H1 (cell line): ENCODE results near the gene SLIT3. TPM values are rescaled to one million over a fixed set of nuclear protein-coding genes. Genes with fewer than 3 reads are reported as not detected.

ENCODE experiments used
- CTCF ChIA-PET: fragments of 300-600 bp; sonication (Branson Sonifier 250); formaldehyde crosslinking; loops from one replicate; lab custom pipeline; 2021; ENCODE audit not compliant: partially characterized antibody; lab: Charles Lee
- POLR2A ChIA-PET: fragments of 300-600 bp; sonication (Branson Sonifier 250); formaldehyde crosslinking; loops from one replicate; lab custom pipeline; 2021; ENCODE audit warnings: inconsistent platforms; ENCODE audit not compliant: partially characterized antibody; lab: Charles Lee
- DNase-seq, 2 experiments: peaks; one replicate each; pipeline versions ENCODE4 v3.0.0 to v3.0.0-alpha.2; 2010 to 2022; ENCODE audit warnings: low spot score in 2 of 2, low read depth in 1 of 2, mixed read lengths in 1 of 2
- FAIRE-seq: peaks from 2 replicates; lab custom pipeline; 2011; peaks lifted over from hg19 to GRCh38; lab: Jason Lieb, UNC
- H2AFZ ChIP-seq: 2 replicates; pipeline ENCODE4 v1.8.1; 2012; ENCODE audit warnings: low read length, inconsistent platforms
- H2AK5ac ChIP-seq: 2 replicates; pipeline ENCODE4 v1.6.1; 2013; ENCODE audit warnings: low read depth, low read length
- H2BK120ac ChIP-seq: replicated peaks from 2 replicates; pipeline ENCODE3; 2013; ENCODE audit warnings: low read depth, low read length, inconsistent platforms
- H2BK12ac ChIP-seq: 2 replicates; pipeline ENCODE4 v1.6.1; 2013; ENCODE audit warnings: low read depth, low read length
- H2BK15ac ChIP-seq: 2 replicates; pipeline ENCODE4 v1.6.1; 2013; ENCODE audit warnings: low read length
- H2BK20ac ChIP-seq: 2 replicates; pipeline ENCODE4 v1.6.1; 2013; ENCODE audit warnings: low read length
- H2BK5ac ChIP-seq: 2 replicates; pipeline ENCODE4 v1.6.1; 2013; ENCODE audit warnings: low read depth, low read length
- H3K14ac ChIP-seq: 2 replicates; pipeline ENCODE4 v1.6.1; 2013; ENCODE audit warnings: inconsistent platforms; ENCODE audit not compliant: insufficient read length
- H3K18ac ChIP-seq: 2 replicates; pipeline ENCODE4 v1.6.1; 2013; ENCODE audit warnings: low read length; ENCODE audit errors: extremely low read depth
- H3K23ac ChIP-seq: 2 replicates; pipeline ENCODE4 v1.6.1; 2013; ENCODE audit warnings: inconsistent platforms; ENCODE audit not compliant: insufficient read length
- H3K23me2 ChIP-seq: 2 replicates; pipeline ENCODE4 v1.6.1; 2013; ENCODE audit warnings: low read depth, low read length
- H3K27ac ChIP-seq: 2 replicates; pipeline ENCODE4 v1.6.1; 2011; ENCODE audit warnings: low read depth, low read length, inconsistent platforms
- H3K27me3 ChIP-seq, 4 experiments: replicated peaks in 1 of 4; 1 replicate in 1 of 4; 2 replicates in 3 of 4; pipeline versions ENCODE4 v1.6.1 to v1.8.1; 2011 to 2013; ENCODE audit warnings: low read length in 3 of 4, mild to moderate bottlenecking in 3 of 4, inconsistent platforms in 2 of 4, mixed read lengths in 2 of 4, moderate library complexity in 1 of 4; ENCODE audit not compliant: control insufficient read depth in 3 of 4, insufficient read depth in 3 of 4; ENCODE audit errors: extremely low read depth in 1 of 4
- H3K36me3 ChIP-seq, 4 experiments: 2 replicates each; pipeline versions ENCODE4 v1.6.1 to v1.8.1; 2011 to 2013; ENCODE audit warnings: mild to moderate bottlenecking in 4 of 4, low read length in 3 of 4, moderate library complexity in 2 of 4, control low read depth in 1 of 4, inconsistent platforms in 1 of 4; ENCODE audit not compliant: insufficient read depth in 4 of 4, control insufficient read depth in 2 of 4
- H3K4ac ChIP-seq: replicated peaks from 2 replicates; pipeline ENCODE3; 2013; ENCODE audit warnings: low read length, low read depth, mixed read lengths, inconsistent platforms; ENCODE audit not compliant: insufficient read length
- H3K4me1 ChIP-seq, 4 experiments: replicated peaks in 1 of 4; 1 replicate in 1 of 4; 2 replicates in 3 of 4; pipeline versions ENCODE4 v1.6.1 to v1.8.1; 2011 to 2013; ENCODE audit warnings: low read length in 3 of 4, inconsistent platforms in 2 of 4, mixed read lengths in 1 of 4; ENCODE audit not compliant: insufficient read depth in 4 of 4, control insufficient read depth in 3 of 4
- H3K4me2 ChIP-seq, 2 experiments: 2 replicates each; pipeline versions ENCODE4 v1.6.1 to v1.8.1; 2011 to 2013; ENCODE audit warnings: low read depth in 2 of 2, low read length in 2 of 2, control low read depth in 1 of 2, inconsistent platforms in 1 of 2, mild to moderate bottlenecking in 1 of 2; ENCODE audit not compliant: insufficient read depth in 1 of 2
- H3K4me3 ChIP-seq, 4 experiments: fragments of 200-600, 300-600 bp in 1 of 4; sonication (generic), shearing (Covaris generic), sonication (Bioruptor Twin) in 1 of 4; 2 replicates each; pipeline versions ENCODE4 v1.5.1 to v1.8.1; 2011 to 2016; ENCODE audit warnings: low read length in 4 of 4, low read depth in 3 of 4, control low read depth in 2 of 4, inconsistent platforms in 2 of 4, mild to moderate bottlenecking in 2 of 4, mixed read lengths in 1 of 4, moderate library complexity in 1 of 4; ENCODE audit not compliant: insufficient read depth in 2 of 4; ENCODE audit errors: extremely low read depth in 1 of 4
- H3K56ac ChIP-seq: replicated peaks from 2 replicates; pipeline ENCODE3; 2013; ENCODE audit warnings: low read depth, mild to moderate bottlenecking, mixed read lengths, low read length, inconsistent platforms; ENCODE audit not compliant: insufficient read length
- H3K79me1 ChIP-seq: 2 replicates; pipeline ENCODE4 v1.6.1; 2013; ENCODE audit warnings: low read depth, low read length, control low read depth
- H3K79me2 ChIP-seq, 2 experiments: 2 replicates each; pipeline versions ENCODE4 v1.6.1 to v1.8.1; 2012 to 2013; ENCODE audit warnings: low read length in 2 of 2, mild to moderate bottlenecking in 2 of 2, inconsistent platforms in 1 of 2; ENCODE audit not compliant: insufficient read depth in 2 of 2, control insufficient read depth in 1 of 2
- H3K9ac ChIP-seq, 4 experiments: replicated peaks in 1 of 4; 1 replicate in 1 of 4; 2 replicates in 3 of 4; pipeline versions ENCODE4 v1.6.1 to v1.8.1; 2011 to 2013; ENCODE audit warnings: low read depth in 3 of 4, low read length in 3 of 4, control low read depth in 2 of 4, mild to moderate bottlenecking in 2 of 4, moderate library complexity in 2 of 4, inconsistent platforms in 1 of 4; ENCODE audit errors: extremely low read depth in 1 of 4
- H3K9me3 ChIP-seq, 2 experiments: 2 replicates each; pipeline versions ENCODE4 v1.6.1 to v1.8.1; 2012 to 2013; ENCODE audit warnings: mild to moderate bottlenecking in 2 of 2, moderate library complexity in 2 of 2, control low read depth in 1 of 2, inconsistent platforms in 1 of 2, low read depth in 1 of 2, low read length in 1 of 2, mixed read lengths in 1 of 2; ENCODE audit not compliant: insufficient read depth in 2 of 2
- H4K20me1 ChIP-seq, 2 experiments: replicated peaks in 1 of 2; 2 replicates each; pipeline versions ENCODE3 to v1.8.1; 2011 to 2013; ENCODE audit warnings: inconsistent platforms in 2 of 2, low read length in 2 of 2, mild to moderate bottlenecking in 1 of 2; ENCODE audit not compliant: insufficient read depth in 2 of 2, control insufficient read depth in 1 of 2
- H4K5ac ChIP-seq: 2 replicates; pipeline ENCODE4 v1.6.1; 2013; ENCODE audit warnings: low read length, low read depth, mixed read lengths, inconsistent platforms; ENCODE audit not compliant: insufficient read length
- H4K8ac ChIP-seq: 2 replicates; pipeline ENCODE4 v1.8.0; 2013; ENCODE audit warnings: mild to moderate bottlenecking, moderate library complexity, low read length, inconsistent platforms; ENCODE audit not compliant: insufficient read depth; ENCODE audit errors: extremely low read depth
- H4K91ac ChIP-seq: replicated peaks from 2 replicates; pipeline ENCODE3; 2013; ENCODE audit warnings: low read length, mixed read lengths, inconsistent platforms; ENCODE audit not compliant: insufficient read length
- ASH2L ChIP-seq: fragments of 200-600, 300-600 bp; sonication (generic); IDR thresholded peaks from one replicate; pipeline ENCODE4 v1.7.1; 2017; ENCODE audit warnings: low read length
- BRCA1 ChIP-seq: IDR thresholded peaks from 2 replicates; pipeline ENCODE4 v1.6.1; 2012; ENCODE audit warnings: low read depth, low read length, improper control_type of control experiment
- CHD1 ChIP-seq: IDR thresholded peaks from 2 replicates; pipeline ENCODE4 v1.6.1; 2012; ENCODE audit warnings: low read depth, low read length, improper control_type of control experiment
- CHD2 ChIP-seq: IDR thresholded peaks from 2 replicates; pipeline ENCODE4 v1.6.1; 2012; ENCODE audit warnings: low read length, improper control_type of control experiment
- EZH2 ChIP-seq: fragments of 200-600 bp; sonication (generic); IDR thresholded peaks from 2 replicates; pipeline ENCODE4 v1.7.1; 2012; ENCODE audit warnings: low read depth, mild to moderate bottlenecking, moderate library complexity, low read length, inconsistent platforms; ENCODE audit not compliant: severe bottlenecking
- JUND ChIP-seq: IDR thresholded peaks from 2 replicates; pipeline ENCODE4 v1.6.1; 2011; ENCODE audit warnings: mild to moderate bottlenecking, improper control_type of control experiment, low read length
- KDM1A ChIP-seq: fragments of 200-600, 300-600 bp; sonication (generic); IDR thresholded peaks from 2 replicates; pipeline ENCODE4 v1.7.1; 2016; ENCODE audit warnings: mild to moderate bottlenecking, low read length, borderline replicate concordance
- PHF8 ChIP-seq: fragments of 200-600 bp; sonication (generic); conservative IDR thresholded peaks from 2 replicates; pipeline ENCODE4 v1.7.1; 2012; ENCODE audit warnings: low read depth, mild to moderate bottlenecking, inconsistent platforms, low read length, moderate library complexity
- POLR2A ChIP-seq, 2 experiments: IDR thresholded peaks; 1 replicate in 1 of 2; 2 replicates in 1 of 2; pipeline ENCODE4 v1.6.1; 2011; ENCODE audit warnings: low read depth in 2 of 2, low read length in 2 of 2, mild to moderate bottlenecking in 2 of 2; ENCODE audit errors: control extremely low read depth in 1 of 2
- POLR2AphosphoS5 ChIP-seq: IDR thresholded peaks from 2 replicates; pipeline ENCODE4 v1.6.1; 2011; ENCODE audit warnings: low read depth, low read length
- RXRA ChIP-seq: IDR thresholded peaks from 2 replicates; pipeline ENCODE4 v1.6.1; 2011; ENCODE audit warnings: low read depth, mild to moderate bottlenecking, low read length, moderate library complexity; ENCODE audit not compliant: insufficient read depth
- SIX5 ChIP-seq: IDR thresholded peaks from 2 replicates; pipeline ENCODE4 v1.6.1; 2011; ENCODE audit warnings: mild to moderate bottlenecking, low read depth, low read length
- SP2 ChIP-seq: IDR thresholded peaks from 2 replicates; pipeline ENCODE4 v1.6.1; 2012; ENCODE audit warnings: mild to moderate bottlenecking, low read length, inconsistent platforms
- TEAD4 ChIP-seq: IDR thresholded peaks from 2 replicates; pipeline ENCODE4 v1.6.1; 2012; ENCODE audit warnings: low read depth, low read length, inconsistent platforms, mixed read lengths
- WGBS, 2 experiments: shearing (Covaris generic) in 1 of 2; methylation state at CpG; one replicate each; pipeline versions ENCODE4 v1.1.6 to v1.1.7; 2013 to 2015; ENCODE audit warnings: low lambda C conversion rate in 2 of 2, mixed read lengths in 2 of 2, inconsistent platforms in 1 of 2, low coverage in 1 of 2, missing lambda C conversion rate in 1 of 2; ENCODE audit not compliant: insufficient replicate concordance in 2 of 2, insufficient coverage in 1 of 2, insufficient read length in 1 of 2; ENCODE audit errors: extremely low coverage in 1 of 2, missing lambda C conversion rate in 1 of 2; 5-methylcytosine and 5-hydroxymethylcytosine counted together
- polyA plus RNA-seq, 7 experiments: library from polyadenylated mRNA; depleted of rRNA in 3 of 7; stranded (reverse) in 5 of 7; unstranded in 2 of 7; fragments of >200 nt in 5 of 7; fragments of 200-250 nt in 2 of 7; gene quantifications; 1 replicate in 5 of 7; 2 replicates in 1 of 7; 4 replicates in 1 of 7; pipeline versions ENCODE4 v1.2.1 to v1.2.3, GENCODE V29; 2011 to 2013; ENCODE audit warnings: missing spikeins in 2 of 7, mixed read lengths in 2 of 7
- total RNA-seq: library from RNA; stranded (reverse); fragmentation: NEBNext Ultra II Directional; extraction: Animal tissue kit (Norgen Biotek cat#: 25700); gene quantifications from 2 replicates; pipeline ENCODE4 v1.2.1, GENCODE V29; 2021

Gene SLIT3
- total and polyA plus RNA-seq, 2 of the 8 experiments (the other 6 are each of a cell fraction or from before 2014, with no cell fraction given): 1.1 to 1.2 TPM

DNA sequence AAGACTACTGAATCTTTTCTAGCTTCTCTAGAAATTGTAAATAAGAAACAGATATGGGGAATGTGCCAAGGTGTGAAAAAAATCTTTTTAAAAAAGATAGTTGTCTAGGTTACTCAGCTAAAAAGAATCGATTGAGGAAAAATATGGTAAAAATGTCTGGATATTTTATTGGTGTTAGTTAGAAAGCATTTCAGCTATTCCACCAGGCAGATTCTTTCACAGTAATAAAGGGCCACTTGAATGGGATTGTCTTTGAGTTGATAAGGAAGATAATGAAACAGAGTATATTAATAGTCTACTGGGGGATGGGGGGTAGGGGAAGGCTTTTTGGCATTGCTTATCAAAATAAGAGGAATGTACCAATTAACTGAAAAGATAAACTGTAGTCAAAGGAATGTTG is 51.9 kb downstream of the SLIT3 start:
- no peaks in the 10 kb centered on the region for H3K36me3 ChIP-seq
- H2BK5ac ChIP-seq: no peak overlapping the region
- H3K23ac ChIP-seq: no peak overlapping the region
- no peaks in the 10 kb centered on the region for H3K23me2 ChIP-seq
- no peaks in the 10 kb centered on the region for H3K79me1 ChIP-seq
- no peak overlapping the region for H3K27ac ChIP-seq
- no peak overlapping the region for H2AK5ac ChIP-seq
- H2AFZ ChIP-seq: no peak overlapping the region
- H2BK15ac ChIP-seq: no peak overlapping the region
- no peak overlapping the region for H3K4ac ChIP-seq
- H2BK120ac ChIP-seq: no peak overlapping the region
- H4K5ac ChIP-seq: no peak overlapping the region
- H3K14ac ChIP-seq: no peak overlapping the region
- no peak overlapping the region for H3K4me2 ChIP-seq
- no peak overlapping the region for H3K56ac ChIP-seq
- H2BK12ac ChIP-seq: no peak overlapping the region
- no peaks in the 10 kb centered on the region for H3K79me2 ChIP-seq
- CTCF ChIA-PET: no interaction called here
- TF ChIP-seq EZH2 (no peak), BRCA1 (no peak), CHD2 (no peak), POLR2A (IDR thresholded peaks at IDR 0.05; ENCODE audit: control extremely low read depth in 1 of 2, low read depth in 2 of 2, low read length in 2 of 2) (no peak), KDM1A (no peak), CHD1 (no peak), PHF8 (no peak), ASH2L (no peak), JUND (no peak), POLR2AphosphoS5 (no peak), TEAD4 (no peak), RXRA (no peak), SP2 (no peak), SIX5 (no peak)
- no peak overlapping the region for H3K18ac ChIP-seq
- DNase-seq: no peak
- WGBS, 2 experiments: 100% methylated on average over 1 of the region's 1 CpG; no CpG with 5 or more reads in 1 of the 2 experiments
- H3K27me3 ChIP-seq: no peaks in the 10 kb centered on the region
- H4K91ac ChIP-seq: no peak overlapping the region
- no peaks in the 10 kb centered on the region for H3K9me3 ChIP-seq
- H4K20me1 ChIP-seq: no peaks in the 10 kb centered on the region
- no peak overlapping the region for H3K9ac ChIP-seq
- H3K4me1 ChIP-seq: no peaks in the 10 kb centered on the region
- no peak overlapping the region for H4K8ac ChIP-seq
- no peak for FAIRE-seq
- POLR2A ChIA-PET: no interaction called here
- no peak overlapping the region for H3K4me3 ChIP-seq
- H2BK20ac ChIP-seq: no peak overlapping the region
